PC-3 (cell line): ENCODE measurements around the gene RFT1.

Experiments
- CTCF ChIP-seq: fragments of 300-600 bp; sonication (generic); conservative IDR thresholded peaks from 2 replicates; pipeline ENCODE4 v1.5.1; 2017; ENCODE audit warnings: antibody characterized with exemption, low read depth, mild to moderate bottlenecking, low read length
- EZH2 ChIP-seq: fragments of 300-600 bp; sonication (generic); IDR thresholded peaks from one replicate; pipeline ENCODE4 v1.6.1; 2017; ENCODE audit warnings: antibody characterized with exemption, mild to moderate bottlenecking, low read length; ENCODE audit not compliant: unreplicated experiment
- EZH2phosphoT487 ChIP-seq: fragments of 300-600 bp; sonication (generic); IDR thresholded peaks from 2 replicates; pipeline ENCODE4 v1.6.1; 2018; ENCODE audit warnings: mild to moderate bottlenecking, antibody characterized with exemption, low read length, borderline replicate concordance

- no peak for TF ChIP-seq CTCF
- no peak for TF ChIP-seq EZH2
- TF ChIP-seq EZH2phosphoT487: no peak
Observed at GRCh38 chr3:53101956-53102355, 28.3 kb downstream of the RFT1 start.
